ENCODE data around the gene RNF141.

DNA sequence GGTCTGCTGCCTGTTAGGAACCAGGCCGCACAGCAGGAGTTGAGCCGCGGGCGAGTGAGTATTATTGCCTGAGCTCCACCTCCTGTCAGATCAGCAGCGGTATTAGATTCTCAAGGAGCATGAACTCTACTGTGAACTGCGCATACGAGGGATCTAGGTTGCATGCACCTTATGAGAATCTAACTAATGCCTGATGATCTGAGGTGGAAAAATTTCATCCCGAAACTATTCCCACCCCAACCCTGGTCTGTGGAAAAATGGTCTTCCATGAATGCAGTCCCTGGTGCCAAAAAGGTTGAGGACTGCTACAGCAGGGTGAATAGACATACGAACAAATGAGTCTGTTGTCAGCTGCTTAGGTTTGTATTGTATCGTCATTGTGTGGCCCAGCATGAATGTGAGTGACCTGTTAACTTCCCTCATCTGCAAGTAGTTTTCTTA lies 29.8 kb downstream of the RNF141 start:
- TF ChIP-seq, protein P1, sequence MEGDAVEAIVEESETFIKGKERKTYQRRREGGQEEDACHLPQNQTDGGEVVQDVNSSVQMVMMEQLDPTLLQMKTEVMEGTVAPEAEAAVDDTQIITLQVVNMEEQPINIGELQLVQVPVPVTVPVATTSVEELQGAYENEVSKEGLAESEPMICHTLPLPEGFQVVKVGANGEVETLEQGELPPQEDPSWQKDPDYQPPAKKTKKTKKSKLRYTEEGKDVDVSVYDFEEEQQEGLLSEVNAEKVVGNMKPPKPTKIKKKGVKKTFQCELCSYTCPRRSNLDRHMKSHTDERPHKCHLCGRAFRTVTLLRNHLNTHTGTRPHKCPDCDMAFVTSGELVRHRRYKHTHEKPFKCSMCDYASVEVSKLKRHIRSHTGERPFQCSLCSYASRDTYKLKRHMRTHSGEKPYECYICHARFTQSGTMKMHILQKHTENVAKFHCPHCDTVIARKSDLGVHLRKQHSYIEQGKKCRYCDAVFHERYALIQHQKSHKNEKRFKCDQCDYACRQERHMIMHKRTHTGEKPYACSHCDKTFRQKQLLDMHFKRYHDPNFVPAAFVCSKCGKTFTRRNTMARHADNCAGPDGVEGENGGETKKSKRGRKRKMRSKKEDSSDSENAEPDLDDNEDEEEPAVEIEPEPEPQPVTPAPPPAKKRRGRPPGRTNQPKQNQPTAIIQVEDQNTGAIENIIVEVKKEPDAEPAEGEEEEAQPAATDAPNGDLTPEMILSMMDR (IDR thresholded peaks at IDR 0.05) = no peak
- TF ChIP-seq POLR2A (IDR thresholded peaks at IDR 0.05) = no peak
